ENCODE measurements around the gene TNXB.
"Not testable (repeated sequence)": the region's sequence is repeated elsewhere in the genome, so short reads cannot be mapped to it uniquely, and the experiment has no call there.

TNXB gene

GRCh38 chr6:32056254-32056653, 52.9 kb downstream of the TNXB start:
- DNase-seq, result no peak

GRCh38 chr6:32055756-32056155, 53.4 kb downstream of the TNXB start:
- DNase-seq, result not testable (repeated sequence)

DNA sequence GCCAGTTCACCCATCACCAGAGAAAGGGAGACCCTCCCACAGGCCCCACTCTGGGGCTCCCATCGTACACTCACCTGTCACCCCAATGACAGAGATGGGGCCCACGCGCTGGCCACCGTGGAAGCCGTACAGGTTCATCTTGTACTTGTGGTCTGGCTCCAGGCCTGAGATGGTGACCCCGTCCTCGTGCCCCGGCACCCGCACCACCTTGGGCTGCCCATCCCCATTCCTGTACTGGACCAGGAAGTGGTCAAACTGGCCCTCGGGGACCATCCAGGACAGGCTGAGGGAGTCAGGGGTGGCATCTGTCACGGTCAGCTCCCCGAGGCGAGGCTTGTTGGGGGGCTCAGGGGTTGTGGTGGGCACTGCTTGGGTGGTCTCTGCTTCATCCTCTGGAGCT, 55.8 kb downstream of the TNXB start:
- not testable (repeated sequence) for DNase-seq

DNA sequence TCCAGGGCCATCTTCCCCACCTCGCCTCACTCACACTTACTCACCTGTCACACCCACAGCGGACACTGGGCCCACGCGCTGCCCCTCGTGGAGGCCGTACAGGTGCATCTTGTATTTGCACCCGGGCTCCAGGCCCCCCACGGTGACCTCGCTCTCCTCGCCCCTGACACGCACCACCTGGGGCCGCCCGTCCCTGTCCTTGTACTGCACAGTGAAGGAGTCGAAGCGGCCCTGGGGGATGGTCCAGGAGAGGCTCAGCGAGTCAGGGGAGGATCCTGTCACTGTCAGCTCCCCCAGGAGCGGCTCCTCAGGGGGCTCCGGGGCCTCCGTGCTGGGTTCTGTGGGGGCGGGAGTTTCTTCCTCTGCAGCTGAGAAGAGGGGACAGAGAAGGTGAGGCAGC, 56.5 kb downstream of the TNXB start:
- not testable (repeated sequence) for DNase-seq

- DNase-seq, result no peak
Measured at GRCh38 chr6:32050562-32050961, 58.6 kb downstream of the TNXB start.

- DNase-seq, result not testable (repeated sequence)
Measured at GRCh38 chr6:32049736-32050135, 59.4 kb downstream of the TNXB start.

DNA sequence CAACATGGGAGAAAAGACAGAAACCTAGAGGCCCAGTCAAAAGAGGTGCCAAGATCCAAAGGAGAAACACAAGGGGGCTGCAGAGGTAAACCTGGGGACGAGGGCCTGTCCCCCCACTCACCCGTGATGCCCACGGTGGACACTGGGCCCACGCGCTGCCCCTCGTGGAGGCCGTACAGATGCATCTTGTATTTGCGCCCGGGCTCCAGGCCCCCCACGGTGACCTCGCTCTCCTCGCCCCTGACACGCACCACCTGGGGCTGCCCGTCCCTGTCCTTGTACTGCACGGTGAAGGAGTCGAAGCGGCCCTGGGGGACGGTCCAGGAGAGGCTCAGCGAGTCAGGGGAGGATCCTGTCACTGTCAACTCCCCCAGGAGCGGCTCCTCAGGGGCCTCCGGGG, 60.0 kb downstream of the TNXB start:
- DNase-seq, result not testable (repeated sequence)

GRCh38 chr6:32047855-32048766, 61.0 kb downstream of the TNXB start:
- DNase-seq, result peak; percentile 37

- no peak for DNase-seq
Measured at GRCh38 chr6:32047539-32047854, 61.6 kb downstream of the TNXB start.

GRCh38 chr6:32047084-32047478, 62.1 kb downstream of the TNXB start:
- DNase-seq, result no peak

DNA sequence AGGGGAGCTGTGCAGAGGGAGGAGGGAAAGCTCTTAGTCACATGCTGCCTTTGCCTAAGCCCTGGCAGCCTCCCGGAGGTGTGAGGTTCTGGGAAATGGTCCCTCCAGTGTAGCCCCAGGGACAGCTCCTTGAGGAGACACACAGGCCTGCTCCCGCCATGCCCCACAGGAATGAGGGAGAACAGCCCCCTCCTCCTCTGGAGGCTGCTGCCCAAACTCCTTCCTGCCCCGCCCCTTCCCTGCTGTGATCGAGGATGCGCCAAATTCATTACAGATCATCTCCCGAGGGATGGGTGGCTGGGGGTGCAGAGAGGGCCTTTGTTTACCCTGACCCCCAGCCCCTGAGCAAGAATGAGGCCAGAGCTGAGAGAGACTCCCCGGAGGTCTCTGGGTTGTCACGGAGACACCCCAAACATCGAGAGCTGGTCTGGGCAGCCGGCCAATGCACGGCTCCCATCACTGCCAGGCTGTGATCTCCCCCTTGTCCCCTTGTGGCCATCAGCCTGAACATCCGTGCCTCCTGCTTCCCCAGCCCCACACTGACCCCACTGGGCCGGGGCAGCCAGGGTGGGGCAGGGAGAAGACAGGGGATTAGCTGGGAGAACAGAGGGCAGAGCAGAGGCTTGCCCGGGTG, 62.6 kb downstream of the TNXB start:
- DNase-seq, result peak; percentile 66

DNA sequence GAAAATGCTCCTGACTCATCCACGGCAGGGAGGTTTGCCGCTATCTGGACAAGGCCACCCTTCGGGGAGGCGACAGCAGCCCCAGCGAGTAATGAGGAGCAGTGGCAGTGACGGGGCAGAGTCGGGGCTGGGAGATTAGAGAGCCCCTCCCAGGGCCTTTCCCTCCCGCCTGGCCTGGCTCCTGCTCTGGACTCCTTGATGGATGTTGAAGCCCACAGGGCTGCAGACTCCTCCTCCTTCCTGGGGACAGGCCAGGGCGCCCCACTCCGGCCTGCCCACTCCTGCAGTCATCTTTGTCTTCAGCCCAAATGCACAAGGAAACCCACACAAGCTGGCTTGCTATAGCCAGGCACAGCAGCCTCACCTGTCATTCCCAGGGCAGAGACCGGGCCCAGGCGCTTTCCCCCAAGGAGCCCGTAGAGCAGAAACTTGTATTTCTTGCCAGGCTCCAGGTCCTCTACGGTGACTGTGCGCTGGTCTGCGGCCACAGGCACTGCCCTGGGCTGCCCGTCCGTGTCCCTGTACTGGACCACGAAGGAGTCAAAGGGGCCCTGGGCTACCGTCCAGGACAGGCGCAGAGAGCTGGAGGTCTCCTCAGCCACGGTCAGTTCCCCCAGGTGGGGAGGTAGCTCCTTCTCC, 63.2 kb downstream of the TNXB start:
- no peak for DNase-seq

DNA sequence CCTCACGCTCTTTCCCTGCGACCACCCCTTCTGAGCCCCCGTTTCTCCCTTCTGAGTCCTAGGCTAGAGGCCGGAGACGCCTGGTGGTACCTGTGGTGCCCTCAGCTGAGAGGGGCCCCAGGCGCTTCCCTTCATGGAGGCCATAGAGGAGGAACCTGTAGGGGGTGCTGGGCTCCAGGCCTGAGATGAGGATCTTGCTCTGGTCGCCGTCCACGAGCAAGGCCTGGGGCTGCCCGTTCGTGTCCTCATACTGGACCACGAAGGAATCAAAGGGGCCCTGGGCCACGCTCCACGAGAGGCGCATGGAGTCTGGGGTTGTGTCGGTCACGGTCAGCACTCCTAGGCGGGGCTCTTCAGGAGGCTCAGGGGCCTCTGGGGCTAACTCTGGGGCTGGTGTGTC, 64.2 kb downstream of the TNXB start:
- not testable (repeated sequence) for DNase-seq

DNA sequence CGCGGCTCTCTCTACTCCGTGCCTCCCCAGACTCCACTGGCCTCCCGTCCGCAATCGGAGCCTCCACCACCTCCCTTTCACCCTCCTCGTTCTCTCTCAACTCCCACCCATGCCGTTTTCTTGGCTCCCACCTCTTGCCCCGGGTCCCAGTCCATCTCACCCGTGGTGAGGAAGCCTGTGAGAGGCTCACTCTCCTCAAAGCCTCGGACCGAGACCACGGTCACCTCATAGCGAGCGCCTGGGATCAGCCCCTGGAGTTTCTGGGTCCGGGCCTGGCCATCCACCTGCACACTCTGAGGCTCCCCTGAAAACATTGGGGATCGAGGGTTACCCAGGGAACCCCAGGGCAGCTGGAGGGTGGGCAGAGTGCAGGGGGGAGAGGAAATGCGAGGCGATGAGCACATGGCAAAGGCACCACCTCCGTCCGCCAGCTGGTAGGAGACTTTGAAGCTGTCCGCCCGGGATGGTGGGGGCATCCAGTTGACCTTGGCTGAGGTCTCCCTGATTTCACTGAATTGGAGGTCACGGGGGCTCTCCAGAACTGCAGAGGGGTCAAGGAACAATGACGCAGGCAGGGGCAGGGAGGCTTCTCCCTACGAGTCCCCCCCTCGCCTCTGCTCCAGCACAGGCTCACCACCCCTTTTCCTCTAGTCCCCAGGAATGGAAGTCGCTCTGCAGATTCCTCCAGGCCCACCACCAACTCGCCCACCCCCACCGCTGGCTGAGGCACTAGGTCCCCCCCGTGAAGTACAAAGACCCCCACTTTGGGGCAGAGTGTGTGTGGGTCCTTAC, 65.4 kb downstream of the TNXB start:
- not testable (repeated sequence) for DNase-seq

- DNase-seq, result not testable (repeated sequence)
Measured at GRCh38 chr6:32042276-32042675, 66.9 kb downstream of the TNXB start.

DNA sequence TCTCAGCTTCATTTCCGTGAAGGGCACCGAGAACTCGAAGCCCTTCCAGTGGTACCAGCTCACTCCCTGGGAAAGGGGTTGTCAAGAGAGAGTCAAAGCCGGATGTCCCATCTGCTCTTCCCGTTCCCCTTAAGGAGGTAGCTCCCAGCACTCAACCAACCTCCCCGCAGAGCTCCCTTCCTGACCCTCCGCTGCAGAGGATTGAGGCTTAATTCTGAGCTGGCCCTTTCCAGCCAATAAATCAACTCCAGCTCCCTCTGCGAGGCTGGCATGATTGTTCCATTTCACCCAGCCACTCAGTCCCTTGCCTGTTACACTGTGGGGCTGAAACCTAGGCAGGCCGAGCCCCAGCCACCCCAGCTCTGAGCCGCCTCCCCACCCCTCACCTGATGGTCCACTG, 67.8 kb downstream of the TNXB start:
- DNase-seq, result not testable (repeated sequence)

GRCh38 chr6:32041050-32041321, 68.2 kb downstream of the TNXB start:
- not testable (repeated sequence) for DNase-seq

DNA sequence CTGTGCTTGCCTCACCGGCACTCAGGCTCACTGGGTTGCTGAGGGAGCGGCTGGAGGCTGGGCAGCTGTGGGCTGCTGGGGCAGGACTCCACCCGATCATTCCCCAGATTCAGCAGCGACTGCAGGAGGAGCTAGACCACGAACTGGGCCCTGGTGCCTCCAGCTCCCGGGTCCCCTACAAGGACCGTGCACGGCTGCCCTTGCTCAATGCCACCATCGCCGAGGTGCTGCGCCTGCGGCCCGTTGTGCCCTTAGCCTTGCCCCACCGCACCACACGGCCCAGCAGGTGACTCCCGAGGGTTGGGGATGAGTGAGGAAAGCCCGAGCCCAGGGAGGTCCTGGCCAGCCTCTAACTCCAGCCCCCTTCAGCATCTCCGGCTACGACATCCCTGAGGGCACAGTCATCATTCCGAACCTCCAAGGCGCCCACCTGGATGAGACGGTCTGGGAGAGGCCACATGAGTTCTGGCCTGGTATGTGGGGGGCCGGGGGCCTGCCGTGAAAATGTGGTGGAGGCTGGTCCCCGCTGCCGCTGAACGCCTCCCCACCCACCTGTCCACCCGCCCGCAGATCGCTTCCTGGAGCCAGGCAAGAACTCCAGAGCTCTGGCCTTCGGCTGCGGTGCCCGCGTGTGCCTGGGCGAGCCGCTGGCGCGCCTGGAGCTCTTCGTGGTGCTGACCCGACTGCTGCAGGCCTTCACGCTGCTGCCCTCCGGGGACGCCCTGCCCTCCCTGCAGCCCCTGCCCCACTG, 68.7 kb downstream of the TNXB start:
- not testable (repeated sequence) for DNase-seq

DNA sequence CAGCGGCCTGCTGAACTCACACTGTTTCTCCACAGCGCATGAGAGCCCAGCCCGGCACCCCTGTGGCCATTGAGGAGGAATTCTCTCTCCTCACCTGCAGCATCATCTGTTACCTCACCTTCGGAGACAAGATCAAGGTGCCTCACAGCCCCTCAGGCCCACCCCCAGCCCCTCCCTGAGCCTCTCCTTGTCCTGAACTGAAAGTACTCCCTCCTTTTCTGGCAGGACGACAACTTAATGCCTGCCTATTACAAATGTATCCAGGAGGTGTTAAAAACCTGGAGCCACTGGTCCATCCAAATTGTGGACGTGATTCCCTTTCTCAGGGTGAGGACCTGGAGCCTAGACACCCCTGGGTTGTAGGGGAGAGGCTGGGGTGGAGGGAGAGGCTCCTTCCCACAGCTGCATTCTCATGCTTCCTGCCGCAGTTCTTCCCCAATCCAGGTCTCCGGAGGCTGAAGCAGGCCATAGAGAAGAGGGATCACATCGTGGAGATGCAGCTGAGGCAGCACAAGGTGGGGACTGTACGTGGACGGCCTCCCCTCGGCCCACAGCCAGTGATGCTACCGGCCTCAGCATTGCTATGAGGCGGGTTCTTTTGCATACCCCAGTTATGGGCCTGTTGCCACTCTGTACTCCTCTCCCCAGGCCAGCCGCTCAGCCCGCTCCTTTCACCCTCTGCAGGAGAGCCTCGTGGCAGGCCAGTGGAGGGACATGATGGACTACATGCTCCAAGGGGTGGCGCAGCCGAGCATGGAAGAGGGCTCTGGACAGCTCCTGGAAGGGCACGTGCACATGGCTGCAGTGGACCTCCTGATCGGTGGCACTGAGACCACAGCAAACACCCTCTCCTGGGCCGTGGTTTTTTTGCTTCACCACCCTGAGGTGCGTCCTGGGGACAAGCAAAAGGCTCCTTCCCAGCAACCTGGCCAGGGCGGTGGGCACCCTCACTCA, 69.5 kb downstream of the TNXB start:
- DNase-seq, result not testable (repeated sequence)

- not testable (repeated sequence) for DNase-seq
Measured at GRCh38 chr6:32038878-32039277, 70.3 kb downstream of the TNXB start.
